GM23338 (cell line): Measurements from ENCODE around the gene PIGU. TPM values are rescaled to one million over a fixed set of nuclear protein-coding genes. Genes with fewer than 3 reads are reported as not detected.

ENCODE experiments used
- ATAC-seq: fragments of 200-7000 bp; cut with Tn5 transposase; 3 replicates; pipeline ENCODE4 v1.9.1; 2020
- DNase-seq: peaks from one replicate; pipeline ENCODE4 v3.0.0-alpha.2; 2015; ENCODE audit warnings: low spot score
- H2AFZ ChIP-seq: fragments of 200-600 bp; sonication (generic); 2 replicates; pipeline ENCODE4 v1.8.0; 2016; ENCODE audit warnings: antibody characterized with exemption, mild to moderate bottlenecking, moderate library complexity
- H3F3A ChIP-seq: fragments of 200-600 bp; sonication (generic); replicated peaks from 2 replicates; pipeline ENCODE4 v1.8.0; 2017; ENCODE audit warnings: antibody characterized with exemption, mixed run types, low read depth
- H3K27ac ChIP-seq: fragments of 200-600 bp; sonication (generic); 2 replicates; pipeline ENCODE4 v1.6.1; 2016; ENCODE audit warnings: low read depth
- H3K27me3 ChIP-seq: fragments of 200-600 bp; sonication (generic); 2 replicates; pipeline ENCODE4 v1.8.0; 2016; ENCODE audit warnings: mild to moderate bottlenecking, mixed run types, moderate library complexity; ENCODE audit not compliant: insufficient read depth
- H3K36me3 ChIP-seq: fragments of 200-600 bp; sonication (generic); 2 replicates; pipeline ENCODE4 v1.8.0; 2016; ENCODE audit warnings: mild to moderate bottlenecking; ENCODE audit not compliant: insufficient read depth
- H3K4me1 ChIP-seq: fragments of 200-600 bp; sonication (generic); 2 replicates; pipeline ENCODE4 v1.8.0; 2016; ENCODE audit warnings: mild to moderate bottlenecking, moderate library complexity; ENCODE audit not compliant: insufficient read depth
- H3K4me2 ChIP-seq: fragments of 200-600 bp; sonication (generic); 2 replicates; pipeline ENCODE4 v1.7.1; 2017; ENCODE audit warnings: mixed run types
- H3K4me3 ChIP-seq: fragments of 200-600 bp; sonication (generic); 2 replicates; pipeline ENCODE4 v1.6.1; 2016; ENCODE audit warnings: mixed run types
- H3K79me2 ChIP-seq: fragments of 200-600 bp; sonication (generic); replicated peaks from 2 replicates; pipeline ENCODE4 v1.8.0; 2017; ENCODE audit warnings: mild to moderate bottlenecking; ENCODE audit not compliant: insufficient read depth
- H3K9me2 ChIP-seq: fragments of 200-600 bp; sonication (generic); 2 replicates; pipeline ENCODE4 v1.8.0; 2017; ENCODE audit not compliant: insufficient read depth
- H4K20me1 ChIP-seq: fragments of 200-600 bp; sonication (generic); replicated peaks from 2 replicates; pipeline ENCODE4 v1.8.0; 2017; ENCODE audit warnings: mild to moderate bottlenecking; ENCODE audit not compliant: insufficient read depth
- H3K27ac Mint-ChIP-seq: 2 replicates; pipeline ENCODE4 v1.8.0; 2020; ENCODE audit warnings: inconsistent platforms, mild to moderate bottlenecking, moderate library complexity, mixed read lengths
- H3K27me3 Mint-ChIP-seq: 3 replicates; pipeline ENCODE4 v1.8.0; 2022; ENCODE audit warnings: low read depth, mild to moderate bottlenecking, moderate library complexity, mixed read lengths, inconsistent platforms; ENCODE audit not compliant: insufficient read depth, poor library complexity
- H3K36me3 Mint-ChIP-seq: 3 replicates; pipeline ENCODE4 v1.8.0; 2021; ENCODE audit warnings: low read depth, mild to moderate bottlenecking, inconsistent platforms, moderate library complexity, mixed read lengths
- H3K4me1 Mint-ChIP-seq: 3 replicates; pipeline ENCODE4 v1.8.0; 2020; ENCODE audit warnings: mild to moderate bottlenecking, inconsistent platforms, mixed read lengths
- H3K4me3 Mint-ChIP-seq: 3 replicates; pipeline ENCODE4 v1.8.0; 2021; ENCODE audit warnings: moderate library complexity, mild to moderate bottlenecking, inconsistent platforms, mixed read lengths
- H3K9me3 Mint-ChIP-seq: 3 replicates; pipeline ENCODE4 v1.8.0; 2020; ENCODE audit warnings: moderate library complexity, mild to moderate bottlenecking, inconsistent platforms, mixed read lengths
- CREB1 ChIP-seq: fragments of 250-450 bp; sonication (Bioruptor Pico); IDR thresholded peaks from 2 replicates; pipeline ENCODE4 v1.5.0; 2020; ENCODE audit warnings: low read depth, mild to moderate bottlenecking, moderate library complexity
- EZH2 ChIP-seq: fragments of 200-600 bp; sonication (generic); IDR thresholded peaks from one replicate; pipeline ENCODE4 v1.8.0; 2017; ENCODE audit warnings: antibody characterized with exemption, mild to moderate bottlenecking, low read depth; ENCODE audit not compliant: unreplicated experiment
- JUNB ChIP-seq: IDR thresholded peaks from one replicate; pipeline ENCODE4 v1.6.1; 2016; ENCODE audit warnings: antibody characterized with exemption; ENCODE audit not compliant: unreplicated experiment
- REST ChIP-seq: IDR thresholded peaks from one replicate; pipeline ENCODE4 v1.6.1; 2018; ENCODE audit warnings: antibody characterized with exemption; ENCODE audit not compliant: unreplicated experiment
- ZNF462 ChIP-seq: fragments of 250-450 bp; sonication (Bioruptor Pico); IDR thresholded peaks from 2 replicates; pipeline ENCODE4 v1.5.0; 2020; ENCODE audit warnings: mild to moderate bottlenecking, moderate library complexity
- polyA plus RNA-seq: library from polyadenylated mRNA; unstranded; fragments of >200 nt; fragmentation: Nextera tagmentation; extraction: Ambion mirVana; gene quantifications from 2 replicates; pipeline ENCODE4 v1.2.1, GENCODE V29; 2016
- total RNA-seq: library from RNA; depleted of rRNA; stranded (reverse); fragments of >200 nt; shearing (Covaris generic); gene quantifications from 2 replicates; pipeline ENCODE4 v1.2.3, GENCODE V29; 2014

Gene PIGU
- total and polyA plus RNA-seq, 2 experiments from 2014 or later = 24.3 to 28.9 TPM

- TF ChIP-seq ZNF462 (no peak), EZH2 (no peak)
Observed at GRCh38 chr20:34561661-34562060, 115.2 kb downstream of the PIGU start (continued).

GRCh38 chr20:34560614-34561013, 116.3 kb downstream of the PIGU start:
- no peak overlapping the region for H3K4me2 ChIP-seq
- no peak overlapping the region for H2AFZ ChIP-seq
- no peaks in the 10 kb centered on the region for H3K36me3 ChIP-seq
- no peaks in the 10 kb centered on the region; the same call in 1 of the 2 replicates for H4K20me1 ChIP-seq
- H3K9me2 ChIP-seq = no peaks in the 10 kb centered on the region
- H3K9me3 Mint-ChIP-seq = no peaks in the 10 kb centered on the region
- DNase-seq (no peak), ATAC-seq (no peak)
- no peak overlapping the region for H3K27ac Mint-ChIP-seq
- peaks cover 6% of the 10 kb centered on the region; the same call in 1 of the 2 replicates for H3K27me3 ChIP-seq
- no peaks in the 10 kb centered on the region for H3K4me1 ChIP-seq
- no peak overlapping the region for H3K4me3 ChIP-seq
- H3K27me3 Mint-ChIP-seq = peaks cover 3% of the 10 kb centered on the region
- H3K4me3 Mint-ChIP-seq = no peak overlapping the region
- no peaks in the 10 kb centered on the region for H3F3A ChIP-seq
- H3K27ac ChIP-seq = no peak overlapping the region
- peaks cover 3% of the 10 kb centered on the region; the same call in 2 of the 3 replicates for H3K4me1 Mint-ChIP-seq
- no peaks in the 10 kb centered on the region; the same call in 1 of the 3 replicates for H3K36me3 Mint-ChIP-seq
- H3K79me2 ChIP-seq = no peaks in the 10 kb centered on the region
- TF ChIP-seq REST (no peak), EZH2 (no peak), CREB1 (no peak), JUNB (no peak), ZNF462 (no peak)
